ENCODE results near the gene IFT122. TPM values are rescaled to one million over a fixed set of nuclear protein-coding genes. Genes with fewer than 3 reads are reported as not detected.

The IFT122 gene
- total and polyA plus RNA-seq, 8 donors = 9.9 to 163 (median 19.6) TPM

DNA sequence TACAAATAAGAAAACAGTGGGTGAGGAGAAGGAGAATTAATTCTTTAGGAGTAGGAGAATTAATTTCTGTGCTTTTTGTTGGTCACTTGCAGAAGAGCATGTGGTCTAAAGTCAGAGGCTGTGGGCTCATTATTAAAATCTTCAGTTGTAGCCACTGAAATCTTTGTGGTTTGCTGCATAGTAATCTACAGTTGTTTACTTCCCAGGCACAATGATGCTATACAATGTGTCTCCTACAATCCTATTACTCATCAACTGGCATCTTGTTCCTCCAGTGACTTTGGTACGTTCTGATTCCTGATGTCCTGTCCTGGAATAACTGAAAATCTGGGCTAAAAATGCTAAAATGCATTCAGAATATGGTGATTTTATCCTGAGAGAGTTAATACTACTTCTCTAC, 21.0 kb downstream of the IFT122 start:
- intact Hi-C loops (cut with DNase I; ENCODE audit: low total_unique reads) = no loop called here
- WGBS, 5 donors = 83 to 96% (median 93%) methylated on average over 1 of the region's 1 CpG
- peaks cover 1 to 66% (median 57%) of the 10 kb centered on the region in 4 donors for H3K36me3 ChIP-seq

DNA sequence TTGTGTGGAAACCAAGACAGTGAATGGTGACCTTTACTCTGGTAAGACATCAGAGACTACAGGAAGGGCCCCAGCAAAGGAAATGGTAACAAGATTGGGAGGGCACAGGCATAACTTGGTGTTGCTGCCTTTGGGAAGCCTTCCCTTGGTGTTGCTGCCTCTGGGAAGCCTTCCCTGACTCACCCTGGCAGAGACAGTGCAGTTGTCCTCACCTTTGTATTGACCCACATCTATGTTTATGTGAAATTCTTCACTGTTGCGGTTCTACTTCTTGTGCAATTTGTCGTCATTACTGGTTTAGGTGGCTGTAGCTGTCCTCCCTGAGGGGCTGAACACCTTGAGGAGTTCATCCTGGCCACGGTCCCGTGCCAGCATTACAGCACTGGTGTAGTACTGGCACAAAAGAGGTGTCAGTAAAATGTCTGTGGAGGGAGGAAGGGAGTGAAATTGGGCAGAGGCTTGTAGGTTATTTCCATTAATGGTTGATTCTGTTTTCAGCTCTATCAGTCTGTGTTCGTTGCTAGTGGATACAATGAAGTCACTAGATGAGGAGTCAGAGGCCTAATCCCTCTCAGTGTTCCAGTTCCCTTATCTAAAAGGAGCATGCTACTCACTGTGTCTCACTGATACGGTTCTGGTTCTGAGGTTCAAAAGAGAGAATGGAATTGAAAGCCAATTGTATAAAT, 21.6 kb downstream of the IFT122 start:
- TF ChIP-seq POLR2A (IDR thresholded peaks at IDR 0.05) (no peak), EP300 (IDR thresholded peaks at IDR 0.05) (no peak), POLR2AphosphoS5 (IDR thresholded peaks at IDR 0.05) (no peak)
- TF ChIP-seq, protein P1, sequence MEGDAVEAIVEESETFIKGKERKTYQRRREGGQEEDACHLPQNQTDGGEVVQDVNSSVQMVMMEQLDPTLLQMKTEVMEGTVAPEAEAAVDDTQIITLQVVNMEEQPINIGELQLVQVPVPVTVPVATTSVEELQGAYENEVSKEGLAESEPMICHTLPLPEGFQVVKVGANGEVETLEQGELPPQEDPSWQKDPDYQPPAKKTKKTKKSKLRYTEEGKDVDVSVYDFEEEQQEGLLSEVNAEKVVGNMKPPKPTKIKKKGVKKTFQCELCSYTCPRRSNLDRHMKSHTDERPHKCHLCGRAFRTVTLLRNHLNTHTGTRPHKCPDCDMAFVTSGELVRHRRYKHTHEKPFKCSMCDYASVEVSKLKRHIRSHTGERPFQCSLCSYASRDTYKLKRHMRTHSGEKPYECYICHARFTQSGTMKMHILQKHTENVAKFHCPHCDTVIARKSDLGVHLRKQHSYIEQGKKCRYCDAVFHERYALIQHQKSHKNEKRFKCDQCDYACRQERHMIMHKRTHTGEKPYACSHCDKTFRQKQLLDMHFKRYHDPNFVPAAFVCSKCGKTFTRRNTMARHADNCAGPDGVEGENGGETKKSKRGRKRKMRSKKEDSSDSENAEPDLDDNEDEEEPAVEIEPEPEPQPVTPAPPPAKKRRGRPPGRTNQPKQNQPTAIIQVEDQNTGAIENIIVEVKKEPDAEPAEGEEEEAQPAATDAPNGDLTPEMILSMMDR (IDR thresholded peaks at IDR 0.05) = no peak
- H3K9me3 ChIP-seq = no peaks in the 10 kb centered on the region
- H3K36me3 ChIP-seq = peaks cover 0 to 62% (median 54%) of the 10 kb centered on the region in 4 donors
- DNase-seq = no peak
- peaks cover 0 to 9% (median 2%) of the 10 kb centered on the region in 4 donors for H3K4me1 ChIP-seq
- no peaks in the 10 kb centered on the region for H3K27me3 ChIP-seq
- whole genome bisulfite sequencing, 5 donors = 61 to 84% (median 79%) methylated on average over 6 of the region's 6 CpGs
- H3K27ac ChIP-seq = no peak overlapping the region
- intact Hi-C loops (cut with DNase I; ENCODE audit: low total_unique reads) = no loop called here
- H3K4me3 ChIP-seq = no peak overlapping the region

More for the DNA sequence above, 21.0 kb downstream of the IFT122 start:
- H3K4me1 ChIP-seq = peaks cover 0 to 9% (median 2%) of the 10 kb centered on the region in 4 donors
- DNase-seq = no peak
- no peaks in the 10 kb centered on the region for H3K9me3 ChIP-seq
- TF ChIP-seq POLR2A (IDR thresholded peaks at IDR 0.05) = no peak
- no peak for TF ChIP-seq EP300 (IDR thresholded peaks at IDR 0.05)
- TF ChIP-seq, protein P1 (IDR thresholded peaks at IDR 0.05) = no peak
- no peak for TF ChIP-seq POLR2AphosphoS5 (IDR thresholded peaks at IDR 0.05)
- no peaks in the 10 kb centered on the region for H3K27me3 ChIP-seq
- no peak overlapping the region for H3K4me3 ChIP-seq
- H3K27ac ChIP-seq = no peak overlapping the region

DNA sequence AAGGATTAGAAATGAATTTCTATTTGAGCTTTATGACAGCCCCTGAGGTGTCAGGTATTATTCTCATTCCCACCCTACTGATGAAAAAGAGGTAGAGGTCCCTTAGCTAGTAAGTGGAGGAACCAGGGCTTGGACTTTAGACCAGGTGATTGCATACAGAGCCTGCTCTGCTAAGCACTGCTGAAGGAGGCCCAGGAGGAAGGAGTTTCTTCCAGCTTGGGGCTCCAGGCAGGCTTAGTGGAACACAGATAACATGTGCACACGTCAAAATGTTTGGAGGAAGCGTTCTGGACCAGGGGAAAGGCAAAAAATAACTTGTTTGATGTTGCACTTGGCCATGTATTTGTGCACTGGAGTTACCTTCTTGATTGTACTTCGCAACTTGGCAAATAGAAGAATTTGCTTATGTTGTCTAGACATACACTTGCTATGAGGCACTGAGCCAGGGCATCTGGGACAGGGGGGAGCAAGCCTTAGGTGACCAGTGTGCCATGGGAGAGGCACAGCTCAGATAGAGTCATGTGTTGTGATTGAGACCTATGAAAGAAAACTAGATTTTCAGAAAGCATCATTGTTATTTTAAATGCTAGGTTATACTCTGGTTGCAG, 22.4 kb downstream of the IFT122 start:
- Histone ChIP-seq H3K4me1 (peaks cover 0 to 9% (median 2%) of the 10 kb centered on the region in 4 donors), H3K27ac (no peak overlapping the region), H3K27me3 (no peaks in the 10 kb centered on the region), H3K4me3 (no peak overlapping the region), H3K36me3 (peaks cover 3 to 60% (median 51%) of the 10 kb centered on the region in 4 donors), H3K9me3 (no peaks in the 10 kb centered on the region)
- WGBS, 5 donors = 37 to 73% (median 60%) methylated on average over 3 of the region's 3 CpGs
- DNase-seq = no peak
- TF ChIP-seq EP300 (IDR thresholded peaks at IDR 0.05) (no peak), POLR2A (IDR thresholded peaks at IDR 0.05) (no peak), POLR2AphosphoS5 (IDR thresholded peaks at IDR 0.05) (no peak)
- TF ChIP-seq, protein P1 (IDR thresholded peaks at IDR 0.05) = no peak
- intact Hi-C loops (cut with DNase I; ENCODE audit: low total_unique reads) = no loop called here

DNA sequence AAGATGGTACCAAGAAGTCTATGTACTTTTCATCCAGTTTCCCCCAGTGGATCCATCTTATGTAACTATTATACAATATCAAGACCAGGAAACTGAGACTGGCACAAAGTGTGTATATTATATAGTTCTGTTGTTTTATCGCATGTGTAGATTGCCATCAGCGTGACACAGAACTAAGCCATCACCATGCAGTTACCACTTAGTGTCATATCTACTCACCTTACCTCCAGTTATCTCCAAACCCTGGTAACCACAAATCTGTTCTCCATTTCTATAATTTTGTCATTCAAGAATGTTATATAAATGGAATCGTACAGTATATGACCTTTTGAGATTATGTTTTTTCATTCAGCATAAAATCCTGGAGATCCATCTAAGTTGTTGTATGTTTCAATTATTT, 23.1 kb downstream of the IFT122 start:
- peaks cover 0 to 9% (median 2%) of the 10 kb centered on the region in 4 donors for H3K4me1 ChIP-seq
- intact Hi-C loops (cut with DNase I; ENCODE audit: low total_unique reads) = no loop called here
- H3K27me3 ChIP-seq = no peaks in the 10 kb centered on the region
- TF ChIP-seq EP300 (IDR thresholded peaks at IDR 0.05) = no peak
- TF ChIP-seq POLR2AphosphoS5 (IDR thresholded peaks at IDR 0.05) = no peak
- no peak for TF ChIP-seq POLR2A (IDR thresholded peaks at IDR 0.05)
- TF ChIP-seq, protein P1 (IDR thresholded peaks at IDR 0.05) = no peak
- no peak for DNase-seq
- H3K36me3 ChIP-seq = peaks cover 3 to 63% (median 50%) of the 10 kb centered on the region in 4 donors
- no peaks in the 10 kb centered on the region for H3K9me3 ChIP-seq
- H3K27ac ChIP-seq = no peak overlapping the region
- no peak overlapping the region for H3K4me3 ChIP-seq
- WGBS, 5 donors = 89 to 98% (median 93%) methylated on average over 3 of the region's 3 CpGs
